PFSK-1 (cell line): ENCODE measurements around the gene HDAC4.

Experiments used
- FOXP2 ChIP-seq: optimal IDR thresholded peaks from 2 replicates; pipeline ENCODE3; 2011; ENCODE audit warnings: borderline replicate concordance, control low read depth, inconsistent platforms; ENCODE audit not compliant: insufficient read depth; ENCODE audit errors: extremely low read length, extremely low read depth
- POLR2AphosphoS5 ChIP-seq: IDR thresholded peaks from 2 replicates; pipeline ENCODE4 v1.6.1; 2012; ENCODE audit warnings: low read depth, mild to moderate bottlenecking, control low read depth, low read length, moderate library complexity
- SIN3A ChIP-seq: IDR thresholded peaks from 2 replicates; pipeline ENCODE4 v1.6.1; 2012; ENCODE audit warnings: mild to moderate bottlenecking, low read length, moderate library complexity, borderline replicate concordance; ENCODE audit not compliant: insufficient read depth
- TAF1 ChIP-seq: IDR thresholded peaks from 2 replicates; pipeline ENCODE4 v1.6.1; 2012; ENCODE audit warnings: low read length, control low read depth, borderline replicate concordance; ENCODE audit not compliant: insufficient read depth
- TF ChIP-seq, protein P1 (sequence below), 2 experiments: IDR thresholded peaks; 2 replicates each; pipeline versions ENCODE4 v1.6.1 to v1.8.0; 2011 to 2012; ENCODE audit warnings: low read depth in 2 of 2, low read length in 2 of 2, control low read depth in 1 of 2, inconsistent platforms in 1 of 2, mild to moderate bottlenecking in 1 of 2, moderate library complexity in 1 of 2; ENCODE audit not compliant: insufficient read depth in 1 of 2

HDAC4 gene

DNA sequence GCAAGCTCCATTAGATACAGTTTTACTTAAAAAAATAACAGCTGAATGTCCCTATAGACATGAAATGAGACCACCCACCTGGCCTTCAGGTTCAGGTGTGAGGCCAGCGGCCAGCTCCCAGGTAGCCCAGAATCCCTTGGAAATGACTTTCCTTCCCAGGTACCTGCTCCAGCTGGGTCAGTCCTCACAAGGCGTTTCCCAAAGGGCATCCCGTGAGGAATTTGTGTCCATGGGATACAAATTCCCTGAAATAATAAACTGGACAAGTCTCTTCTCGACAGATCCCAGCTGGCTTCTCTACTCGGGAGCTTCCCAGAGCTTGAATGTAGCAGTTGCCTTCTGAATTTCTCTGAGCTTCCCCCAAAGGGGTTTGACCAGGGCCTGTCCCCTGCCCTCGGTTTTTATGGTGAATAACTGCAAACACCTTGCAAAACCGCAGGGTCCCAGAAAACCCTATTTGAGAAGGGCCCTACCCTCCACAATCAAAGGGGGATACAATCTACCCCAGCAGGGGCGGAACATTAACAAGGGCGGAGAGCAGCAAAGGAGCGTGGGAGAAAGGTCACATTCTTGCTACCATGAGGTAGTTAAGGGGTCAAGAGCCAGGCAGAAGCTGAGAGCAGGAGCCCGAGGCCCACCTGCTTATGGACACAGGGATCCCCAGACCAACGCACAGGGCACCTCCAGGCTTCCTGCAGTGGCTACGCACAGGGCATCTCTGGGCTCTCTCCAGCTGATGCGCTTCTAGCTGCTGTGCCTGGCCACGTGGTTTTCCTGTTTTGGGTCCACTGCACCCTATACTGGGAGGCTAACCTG is 107.7 kb downstream of the HDAC4 start:
- no peak for TF ChIP-seq TAF1
- TF ChIP-seq POLR2AphosphoS5 = no peak
- TF ChIP-seq FOXP2 = no peak
- no peak for TF ChIP-seq SIN3A
- TF ChIP-seq, protein P1, sequence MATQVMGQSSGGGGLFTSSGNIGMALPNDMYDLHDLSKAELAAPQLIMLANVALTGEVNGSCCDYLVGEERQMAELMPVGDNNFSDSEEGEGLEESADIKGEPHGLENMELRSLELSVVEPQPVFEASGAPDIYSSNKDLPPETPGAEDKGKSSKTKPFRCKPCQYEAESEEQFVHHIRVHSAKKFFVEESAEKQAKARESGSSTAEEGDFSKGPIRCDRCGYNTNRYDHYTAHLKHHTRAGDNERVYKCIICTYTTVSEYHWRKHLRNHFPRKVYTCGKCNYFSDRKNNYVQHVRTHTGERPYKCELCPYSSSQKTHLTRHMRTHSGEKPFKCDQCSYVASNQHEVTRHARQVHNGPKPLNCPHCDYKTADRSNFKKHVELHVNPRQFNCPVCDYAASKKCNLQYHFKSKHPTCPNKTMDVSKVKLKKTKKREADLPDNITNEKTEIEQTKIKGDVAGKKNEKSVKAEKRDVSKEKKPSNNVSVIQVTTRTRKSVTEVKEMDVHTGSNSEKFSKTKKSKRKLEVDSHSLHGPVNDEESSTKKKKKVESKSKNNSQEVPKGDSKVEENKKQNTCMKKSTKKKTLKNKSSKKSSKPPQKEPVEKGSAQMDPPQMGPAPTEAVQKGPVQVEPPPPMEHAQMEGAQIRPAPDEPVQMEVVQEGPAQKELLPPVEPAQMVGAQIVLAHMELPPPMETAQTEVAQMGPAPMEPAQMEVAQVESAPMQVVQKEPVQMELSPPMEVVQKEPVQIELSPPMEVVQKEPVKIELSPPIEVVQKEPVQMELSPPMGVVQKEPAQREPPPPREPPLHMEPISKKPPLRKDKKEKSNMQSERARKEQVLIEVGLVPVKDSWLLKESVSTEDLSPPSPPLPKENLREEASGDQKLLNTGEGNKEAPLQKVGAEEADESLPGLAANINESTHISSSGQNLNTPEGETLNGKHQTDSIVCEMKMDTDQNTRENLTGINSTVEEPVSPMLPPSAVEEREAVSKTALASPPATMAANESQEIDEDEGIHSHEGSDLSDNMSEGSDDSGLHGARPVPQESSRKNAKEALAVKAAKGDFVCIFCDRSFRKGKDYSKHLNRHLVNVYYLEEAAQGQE (IDR thresholded peaks at IDR 0.05; ENCODE audit: insufficient read depth in 1 of 2, low read depth in 2 of 2, low read length in 2 of 2) = no peak

GRCh38 chr2:239292531-239292930 is 108.3 kb downstream of the HDAC4 start:
- TF ChIP-seq POLR2AphosphoS5 (no peak), SIN3A (no peak), TAF1 (no peak), FOXP2 (no peak)
- TF ChIP-seq, protein P1 (IDR thresholded peaks at IDR 0.05; ENCODE audit: insufficient read depth in 1 of 2, low read depth in 2 of 2, low read length in 2 of 2) = no peak

DNA sequence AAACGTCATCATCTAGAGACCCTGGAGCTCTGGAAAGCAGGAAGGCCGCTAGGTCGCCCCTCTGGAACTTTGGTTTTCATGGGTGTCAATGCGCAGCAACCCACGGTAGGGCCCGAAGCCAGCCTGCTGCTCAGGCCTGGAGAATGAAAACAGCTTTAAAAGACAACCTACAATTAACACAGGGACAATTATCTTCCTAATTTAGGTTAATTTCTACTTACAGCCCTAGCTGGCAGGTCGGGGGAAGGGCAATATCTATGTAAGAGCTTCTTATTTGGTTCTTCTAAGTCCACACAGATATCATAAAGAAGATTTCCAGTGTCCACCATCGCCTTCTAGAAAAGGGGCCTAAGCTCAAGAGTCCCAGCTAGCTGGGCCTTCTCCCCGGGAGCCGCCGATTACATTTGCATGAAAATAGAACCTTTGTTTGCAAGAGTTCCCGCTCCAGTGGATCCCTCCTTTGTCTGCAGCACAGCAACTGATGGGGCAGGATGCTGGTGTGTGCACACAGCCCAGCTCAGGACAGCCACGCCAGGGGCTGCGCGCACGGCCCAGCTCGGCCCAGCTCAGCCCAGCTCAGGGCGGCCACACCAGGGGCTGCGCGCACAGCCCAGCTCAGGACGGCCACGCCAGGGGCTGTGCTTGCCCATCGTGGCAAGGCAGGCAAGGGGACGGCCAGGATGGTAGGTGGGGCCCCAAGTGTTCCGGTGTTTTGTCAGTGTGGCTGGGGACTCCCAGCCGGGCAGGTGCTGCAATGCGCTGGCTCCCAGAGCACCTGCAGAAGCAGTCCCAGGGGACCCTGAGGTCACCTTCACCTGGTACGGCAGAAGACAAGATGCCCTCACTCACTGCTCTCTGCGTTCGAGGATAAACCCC is 109.1 kb downstream of the HDAC4 start:
- no peak for TF ChIP-seq POLR2AphosphoS5
- no peak for TF ChIP-seq FOXP2
- TF ChIP-seq TAF1 = no peak
- TF ChIP-seq, protein P1 (IDR thresholded peaks at IDR 0.05; ENCODE audit: insufficient read depth in 1 of 2, low read depth in 2 of 2, low read length in 2 of 2) = no peak
- TF ChIP-seq SIN3A = no peak

DNA sequence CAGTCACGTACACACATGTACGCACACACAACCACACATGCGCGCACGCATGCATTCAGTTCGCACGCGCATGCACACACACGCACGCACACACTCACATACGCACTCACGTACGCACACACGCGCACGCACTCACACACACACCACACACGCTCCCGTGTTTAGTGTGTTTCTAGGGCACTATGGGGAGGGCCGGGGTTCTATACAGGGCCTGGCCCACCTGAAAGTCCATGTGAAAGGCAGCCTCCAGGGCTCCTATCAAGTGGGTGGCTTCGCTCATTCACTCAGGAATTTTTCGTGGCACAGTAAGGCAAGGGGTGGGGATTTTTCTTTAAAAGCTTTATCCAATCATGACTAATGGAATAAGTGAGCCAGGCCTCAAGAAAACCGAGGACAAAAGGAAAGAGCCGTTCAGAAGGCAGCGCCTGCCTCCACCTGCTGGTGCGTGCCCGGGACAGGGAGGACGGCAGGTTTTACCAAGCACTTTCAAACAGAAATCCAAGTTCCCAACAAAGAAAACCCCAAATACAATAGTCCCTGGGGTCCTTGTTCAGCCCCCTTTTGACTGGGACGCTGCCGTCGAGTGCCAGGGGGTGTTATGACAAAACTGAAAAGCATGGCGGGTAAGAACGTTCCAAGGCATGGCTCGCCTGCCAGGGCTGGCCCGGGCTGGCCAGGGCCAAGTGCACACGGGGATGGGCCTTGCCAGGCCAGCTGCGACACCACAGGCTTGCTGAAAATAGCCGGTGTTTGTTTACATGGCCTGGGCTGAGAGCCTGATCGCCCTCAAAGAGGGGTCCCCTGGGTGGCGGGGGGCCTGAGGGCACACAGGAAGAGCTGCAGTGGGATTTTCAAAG is 110.0 kb downstream of the HDAC4 start:
- no peak for TF ChIP-seq FOXP2
- no peak for TF ChIP-seq POLR2AphosphoS5
- TF ChIP-seq SIN3A = no peak
- TF ChIP-seq, protein P1 (IDR thresholded peaks at IDR 0.05; ENCODE audit: insufficient read depth in 1 of 2, low read depth in 2 of 2, low read length in 2 of 2) = no peak
- TF ChIP-seq TAF1 = no peak
